Stimulated activated CD4-positive, alpha-beta T cell treated with anti-CD3 and anti-CD28 coated beads, Interleukin-15, amount 100 ng/mL, for 1 hour (primary cell): ENCODE results near the gene PAX5.
"Not testable (repeated sequence)": the region's sequence is repeated elsewhere in the genome, so short reads cannot be mapped to it uniquely, and the experiment has no call there.

Experiments
- DNase-seq, 2 donors: peaks; one replicate each; pipeline ENCODE4 v3.0.0-alpha.2; 2020; ENCODE audit warnings: low read depth in 1 of 2, low spot score in 1 of 2

Gene PAX5

GRCh38 chr9:37033682-37034304 is at the start of gene PAX5:
PAX5 (minus strand) TSS chr9:37034268; CDS start chr9:37034031, 237 bp downstream.
- DNase-seq, result no peak

GRCh38 chr9:37083654-37084053 is 49.6 kb upstream of the PAX5 start:
- no peak for DNase-seq

DNA sequence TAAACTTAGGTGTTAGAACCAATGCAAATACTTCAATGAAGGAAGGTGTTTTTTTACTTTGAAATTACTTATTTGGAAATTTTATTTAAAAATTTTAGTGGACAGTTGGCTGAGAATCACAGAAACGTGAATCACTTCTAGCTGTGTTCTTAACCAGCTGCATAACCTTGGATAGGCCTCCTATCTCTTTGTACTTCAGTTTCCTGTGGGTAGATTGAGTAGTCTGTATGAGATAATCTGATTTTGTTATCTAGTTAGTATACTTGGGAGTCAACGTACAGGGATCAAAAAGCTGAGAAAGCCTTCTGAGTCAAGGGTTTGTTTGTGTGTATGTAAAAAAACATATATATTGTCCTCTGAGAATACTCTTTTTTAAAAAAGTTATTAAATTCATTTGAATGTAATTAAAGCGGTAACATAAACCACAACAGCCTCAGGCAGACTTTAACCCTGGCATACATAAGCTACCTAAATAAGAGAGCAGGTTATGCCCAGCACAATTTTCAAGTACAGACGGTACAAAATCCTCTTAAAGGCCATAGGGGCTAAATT is 48.2 kb upstream of the PAX5 start:
- no peak for DNase-seq

DNA sequence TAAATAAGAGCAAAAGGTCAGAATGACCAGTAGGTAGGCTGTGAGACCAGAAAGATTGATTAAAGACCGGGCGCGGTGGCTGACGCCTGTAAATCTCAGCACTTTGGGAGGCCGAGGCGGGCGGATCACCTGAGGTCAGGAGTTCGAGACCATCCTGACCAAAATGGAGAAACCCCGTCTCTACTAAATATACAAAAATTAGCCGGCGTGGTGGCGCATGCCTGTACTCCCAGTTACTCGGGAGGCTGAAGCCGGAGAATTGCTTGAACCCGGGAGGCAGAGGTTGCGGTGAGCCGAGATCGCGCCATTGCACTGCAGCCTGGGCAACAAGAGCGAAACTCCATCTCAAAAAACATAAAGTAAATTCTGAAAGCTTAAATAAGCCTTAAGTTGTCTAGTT is 47.4 kb upstream of the PAX5 start:
- DNase-seq, result not testable (repeated sequence)

DNA sequence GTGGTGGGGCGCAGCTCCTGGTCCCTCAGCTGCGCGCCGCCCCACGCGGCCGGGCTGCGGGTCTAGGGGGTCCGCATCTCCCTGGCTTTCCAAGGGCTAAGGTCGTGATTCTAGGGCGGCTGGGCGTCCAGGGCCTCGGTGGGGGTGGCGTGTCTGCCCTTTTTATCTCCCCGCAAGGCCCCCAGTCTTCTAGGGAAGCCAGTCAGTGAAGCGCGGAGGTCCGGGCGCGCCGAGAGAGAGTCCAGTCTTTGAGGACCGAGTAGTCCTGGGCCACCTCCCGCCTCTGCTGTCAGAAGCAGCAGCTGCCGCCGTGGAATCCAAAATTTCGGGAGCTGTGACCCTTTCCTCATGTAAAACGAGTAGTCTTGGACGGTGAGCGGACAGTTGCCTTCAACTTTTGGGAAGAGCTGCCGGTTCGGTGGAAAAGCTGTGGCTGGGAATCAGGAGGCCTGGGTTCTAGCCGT is 46.1 kb upstream of the PAX5 start:
- DNase-seq, result not testable (repeated sequence)

DNA sequence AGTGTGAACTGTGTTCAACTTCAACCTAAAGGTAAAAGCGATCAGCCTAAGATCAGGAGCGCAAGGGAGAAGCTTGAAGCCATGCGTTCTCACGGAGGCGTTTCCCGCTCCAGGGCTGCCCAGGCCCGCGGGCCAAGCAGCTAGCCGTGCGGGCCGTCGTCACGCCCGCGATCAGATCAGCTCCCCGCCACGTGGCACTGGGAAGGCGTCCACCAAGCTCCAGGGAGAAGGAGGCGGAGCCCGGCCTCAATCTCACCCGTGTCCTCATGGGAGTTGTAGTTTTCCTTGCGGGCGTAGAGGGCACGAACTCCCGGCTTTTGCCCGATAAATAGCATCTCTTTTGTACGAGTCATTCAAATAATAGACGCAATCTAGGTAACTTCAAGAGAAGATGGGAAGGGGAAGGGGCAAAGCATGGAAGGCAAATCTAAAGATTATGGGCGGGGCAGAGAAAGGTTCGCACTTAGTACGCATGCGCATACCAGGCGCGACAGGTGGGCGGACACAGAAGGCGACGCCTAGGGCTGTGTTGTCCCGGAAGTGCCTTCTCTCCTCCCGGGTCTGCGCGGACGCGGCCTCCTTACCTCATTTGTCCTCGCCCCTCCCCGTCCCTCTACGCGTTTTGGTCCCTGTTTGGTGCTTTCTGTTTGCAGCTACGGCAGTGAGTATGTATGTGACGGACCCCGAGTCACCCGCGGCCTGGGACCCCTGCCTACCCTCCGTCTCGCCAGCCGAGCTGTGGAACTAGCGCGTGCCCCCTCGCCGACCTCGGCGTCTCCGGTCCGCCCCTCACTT is 45.5 kb upstream of the PAX5 start:
- DNase-seq, result peak; percentile 83 to 84

- not testable (repeated sequence) for DNase-seq
Observed at GRCh38 chr9:37074790-37075189, 40.7 kb upstream of the PAX5 start.

GRCh38 chr9:37066139-37066725 is 32.2 kb upstream of the PAX5 start:
- DNase-seq, result no peak

DNA sequence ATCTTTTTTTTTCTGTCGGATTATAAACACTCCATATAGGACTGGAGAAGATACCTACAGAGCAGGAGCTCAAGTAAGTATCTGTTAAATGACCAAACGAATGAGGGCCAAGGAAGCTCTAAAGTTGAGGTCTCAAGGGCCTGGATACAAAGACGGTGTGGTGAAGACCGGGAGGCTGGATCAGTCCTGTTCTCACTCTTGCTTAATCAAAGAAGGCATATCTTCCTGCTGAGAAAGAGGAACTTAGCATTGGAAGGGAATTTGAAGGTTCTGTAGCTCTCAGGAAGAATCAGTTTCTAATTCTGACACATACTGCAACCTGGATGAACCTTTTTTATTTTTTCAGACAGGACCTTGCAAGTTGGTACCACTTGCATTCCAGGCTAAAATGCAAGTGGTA is 28.3 kb upstream of the PAX5 start:
- no peak for DNase-seq

GRCh38 chr9:37061768-37062167 is 27.7 kb upstream of the PAX5 start:
- no peak for DNase-seq

DNA sequence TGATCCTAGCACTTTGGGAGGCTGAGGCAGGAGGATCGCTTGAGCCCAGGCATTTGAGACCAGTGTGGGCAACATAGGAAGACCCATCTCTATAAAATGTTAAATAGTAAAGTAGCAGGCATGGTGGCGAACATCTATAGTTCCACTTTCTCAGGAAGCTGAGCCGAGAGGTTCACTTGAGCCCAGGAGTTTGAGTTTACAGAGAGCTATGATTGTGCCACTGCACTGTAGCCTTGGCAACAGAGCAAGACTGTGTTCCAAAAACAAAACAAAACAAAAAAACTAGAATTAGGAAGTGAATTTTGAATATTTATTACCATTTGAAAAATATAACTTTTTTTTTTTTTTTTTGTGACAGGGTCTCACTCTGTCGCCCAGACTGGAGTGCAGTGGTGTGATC is 26.8 kb upstream of the PAX5 start:
- no peak for DNase-seq

DNA sequence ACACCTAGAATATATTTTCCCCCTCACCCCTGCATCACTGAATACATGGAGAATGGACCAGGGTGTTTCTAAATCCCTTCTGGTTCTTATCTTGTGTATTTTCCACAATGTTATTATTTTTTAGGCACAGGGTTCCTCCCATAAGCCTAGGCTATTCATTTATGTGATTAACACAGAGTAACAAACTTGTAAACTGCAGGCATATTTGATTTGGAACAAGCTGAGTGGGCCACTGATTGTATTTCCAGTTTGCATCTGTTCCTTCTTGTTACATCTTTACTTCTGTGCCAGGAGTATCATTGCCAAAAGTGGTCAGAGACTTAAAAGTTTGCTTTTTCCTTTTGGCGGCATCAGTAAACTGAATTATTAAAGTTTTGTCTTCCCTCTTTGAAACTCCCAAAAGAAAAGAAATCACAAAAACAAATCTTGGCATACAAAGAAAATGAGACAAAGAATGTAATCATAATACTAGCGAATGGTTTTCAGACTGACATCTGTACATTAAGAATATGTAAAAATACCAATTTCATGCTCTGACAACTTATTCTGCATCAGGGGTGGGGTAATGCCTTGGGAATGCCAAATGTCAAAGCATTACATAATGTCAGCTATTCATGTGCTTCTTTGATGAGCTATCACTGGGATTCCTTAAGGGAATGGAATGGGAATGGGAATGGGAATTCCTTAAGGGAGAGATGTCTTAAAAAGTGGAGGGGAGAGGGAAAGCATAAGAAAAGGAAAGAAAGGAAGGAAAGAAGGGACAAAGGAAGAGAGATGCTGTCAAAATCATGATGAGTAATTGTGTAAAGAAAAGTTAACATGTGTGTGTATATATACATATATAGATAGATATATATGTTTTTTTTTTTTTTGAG is 22.2 kb upstream of the PAX5 start:
- DNase-seq, result no peak

DNA sequence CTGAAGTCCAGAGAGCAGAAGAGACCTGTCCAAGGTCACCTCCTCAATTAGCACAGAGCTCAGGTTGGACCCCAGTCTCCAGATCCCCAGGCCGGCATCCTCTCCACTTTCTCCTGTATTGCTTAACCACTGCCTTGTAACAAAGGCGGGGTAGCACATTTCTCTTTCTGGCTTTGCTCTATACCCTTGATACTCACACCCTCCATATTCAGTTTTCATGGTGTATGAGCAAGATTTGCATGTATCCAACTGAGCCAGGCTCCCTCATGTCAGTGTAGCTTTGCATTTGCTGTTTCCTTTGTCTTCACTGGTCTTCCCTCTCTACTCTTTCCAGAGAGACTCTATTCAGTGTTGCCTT is 20.3 kb upstream of the PAX5 start:
- not testable (repeated sequence) for DNase-seq

DNA sequence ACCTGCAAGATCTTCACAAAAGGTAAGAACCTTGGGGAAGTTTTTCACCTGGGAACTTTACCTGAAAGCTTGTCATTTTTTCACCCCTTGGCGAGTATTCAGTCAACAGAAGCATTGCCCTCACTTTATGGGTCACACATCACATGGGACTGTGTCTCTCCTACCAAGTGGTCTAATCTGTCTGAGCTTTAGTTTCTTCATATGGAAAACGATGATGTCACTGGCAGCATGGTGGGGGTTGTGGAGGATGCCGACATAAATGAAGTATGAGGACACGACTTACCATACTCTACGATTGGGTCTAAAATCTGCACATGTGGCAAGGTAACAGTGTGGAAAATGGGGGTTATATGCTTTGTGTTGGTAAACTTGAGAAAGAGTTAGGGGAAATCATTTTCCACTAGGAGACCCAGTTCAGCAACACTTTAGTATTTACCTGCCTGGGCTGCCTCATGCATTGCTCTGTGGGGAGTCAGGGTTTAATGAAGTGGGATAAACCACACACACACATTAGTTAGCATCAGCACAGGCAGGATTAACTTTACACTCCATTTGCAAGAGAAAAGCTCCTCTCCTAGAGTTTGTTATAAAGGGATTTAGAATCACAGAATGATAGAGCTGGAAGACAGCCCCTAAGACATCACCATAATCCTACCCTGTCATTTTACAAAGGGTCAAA is 19.8 kb upstream of the PAX5 start:
- no peak for DNase-seq

- no peak for DNase-seq
Observed at GRCh38 chr9:37046683-37047082, 12.6 kb upstream of the PAX5 start.

GRCh38 chr9:37042421-37042820 is 8.4 kb upstream of the PAX5 start:
- DNase-seq, result no peak

DNA sequence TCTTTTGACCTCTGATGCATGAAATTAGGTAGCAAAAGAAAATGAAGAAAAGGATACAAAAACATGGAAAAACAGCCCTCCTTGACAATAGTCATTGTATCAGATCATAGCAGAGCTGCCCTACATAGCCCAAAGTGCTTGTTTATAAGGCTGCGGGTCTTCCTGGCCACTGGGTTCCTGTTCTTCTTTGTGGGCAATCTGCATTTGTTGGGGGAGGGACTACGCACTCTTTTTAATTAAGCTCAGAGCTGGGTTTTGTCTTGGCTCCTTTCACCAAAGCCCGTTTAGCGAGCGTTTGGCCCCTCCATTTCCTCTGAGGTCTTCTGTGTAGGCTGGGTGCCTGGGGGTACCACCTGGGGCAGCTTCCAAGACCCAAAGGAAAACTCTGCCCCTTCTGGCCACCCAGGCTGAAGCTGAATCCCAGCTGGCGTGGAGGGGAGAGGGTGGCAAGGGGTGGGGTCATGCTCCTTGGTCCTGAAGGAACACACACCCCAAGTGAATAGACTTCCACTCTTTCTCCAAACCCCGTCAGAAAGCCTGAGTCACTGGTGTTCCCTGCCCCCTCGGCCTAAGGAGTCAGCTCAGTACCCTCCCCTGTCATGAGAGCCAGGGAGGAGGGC is 6.5 kb upstream of the PAX5 start:
- DNase-seq, result no peak

DNA sequence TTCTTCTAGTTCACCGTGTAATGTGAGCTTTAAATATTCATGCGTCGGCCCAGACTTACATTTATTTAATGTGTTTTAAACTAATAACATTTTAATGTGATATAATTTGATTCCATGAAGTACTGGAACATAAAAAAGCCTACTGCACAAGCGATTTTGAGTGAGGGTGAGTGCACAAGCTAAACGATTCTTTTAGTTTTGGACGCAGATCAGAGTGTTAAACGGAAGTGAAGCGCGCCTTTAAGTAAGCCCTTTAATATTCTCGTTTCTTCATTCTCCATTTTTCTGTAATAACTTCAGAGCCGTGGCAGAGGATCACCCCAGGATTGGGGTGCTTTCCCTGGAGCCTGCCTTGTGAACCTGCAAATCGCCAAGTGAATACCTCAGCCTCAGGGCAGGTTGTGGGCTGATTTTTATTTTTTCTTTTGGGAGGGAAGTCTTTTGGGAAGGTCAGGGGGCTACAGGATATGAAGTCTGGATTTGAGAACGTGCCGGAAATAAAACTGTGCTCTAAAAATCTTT is 4.9 kb upstream of the PAX5 start:
- DNase-seq, result no peak

GRCh38 chr9:37038302-37038942 is 4.4 kb upstream of the PAX5 start:
- DNase-seq, result no peak
